ENCODE measurements around the gene KIF11. TPM values are rescaled to one million over a fixed set of nuclear protein-coding genes. Genes with fewer than 3 reads are reported as not detected.
A peak's percentile ranks its signal among the peaks of the same experiment; 100 is the strongest.

KIF11 gene
- total and polyA plus RNA-seq, 2 donors (not counting 3 experiments of a cell fraction or from before 2014, with no cell fraction given), result 7.3 to 42.6 TPM

GRCh38 chr10:92591550-92592022, 1.3 kb upstream of the KIF11 start:
- Histone ChIP-seq H3K9me3 (replicated peaks; ENCODE audit: control insufficient read depth, insufficient read depth, low read length) (no peaks in the 10 kb centered on the region), H3K79me2 (ENCODE audit: control insufficient read depth, insufficient read depth, low read length) (peaks cover 36% of the 10 kb centered on the region), H2AFZ (ENCODE audit: low read depth, low read length) (peak overlapping the region; percentile 62), H4K20me1 (replicated peaks; ENCODE audit: control insufficient read depth, extremely low read depth, insufficient read depth, low read length) (no peaks in the 10 kb centered on the region), H3K4me1 (ENCODE audit: control insufficient read depth, extremely low read depth, insufficient read depth, low read length) (peaks cover 33% of the 10 kb centered on the region), H3K36me3 (ENCODE audit: control insufficient read depth in 2 of 2, extremely low read depth in 1 of 2, insufficient read depth in 2 of 2, low read length in 2 of 2) (no peaks in the 10 kb centered on the region), H3K4me2 (ENCODE audit: insufficient read depth, low read length) (peak overlapping the region; percentile 82), H3K27ac (ENCODE audit: insufficient read depth, low read depth, low read length) (peak overlapping the region; percentile 83), H3K9ac (replicated peaks; ENCODE audit: extremely low read depth, insufficient read depth, low read length) (peak overlapping the region; percentile 76), H3K27me3 (ENCODE audit: control insufficient read depth in 2 of 2, insufficient read depth in 2 of 2, low read length in 2 of 2) (no peaks in the 10 kb centered on the region), H3K4me3 (replicated peaks in 1 of 3; ENCODE audit: insufficient read depth in 1 of 3, low read depth in 1 of 3, low read length in 3 of 3) (peak overlapping the region; percentile 10 to 93 (median 55)), H3K9me1 (replicated peaks; ENCODE audit: control insufficient read depth, extremely low read depth, insufficient read depth, low read length) (no peaks in the 10 kb centered on the region)
- FAIRE-seq (peak; percentile 88), DNase-seq (ENCODE audit: low read depth, low spot score) (peak; percentile 94)
- ChIA-PET POLR2A (no interaction called here), CTCF (interaction anchor here (1.0 to 2.5 kb wide), 18 partner anchors 10 to 289 kb away, joined by 3 to 14 read pairs (median 5); partner anchors contain the start of genes HHEX and IDE)
- dilution Hi-C loops (cut with MboI; ENCODE audit: extremely low pct_ligation_motif_present, low sequenced_read_pairs) (no loop called here), intact Hi-C loops (cut with micrococcal nuclease) (loop anchor here (1.0 to 5.0 kb wide), 6 partner anchors 17 to 286 kb away; partner anchors contain the start of gene IDE)
- TF ChIP-seq GATA2 (IDR thresholded peaks at IDR 0.05; ENCODE audit: insufficient read depth, insufficient read length, low read depth, low read length) (no peak), FOS (IDR thresholded peaks at IDR 0.05; ENCODE audit: borderline replicate concordance, insufficient read depth, low read length) (peak; percentile 52), CTCF (IDR thresholded peaks at IDR 0.05; ENCODE audit: extremely low read depth in 1 of 2, insufficient read depth in 1 of 2, low read depth in 1 of 2, low read length in 2 of 2) (no peak), EZH2 (IDR thresholded peaks at IDR 0.05; ENCODE audit: borderline replicate concordance, low read depth, low read length, severe bottlenecking) (no peak), POLR2AphosphoS5 (IDR thresholded peaks at IDR 0.05; ENCODE audit: insufficient read depth, low read depth, low read length) (peak; percentile 87), POLR2A (IDR thresholded peaks at IDR 0.05; ENCODE audit: low read depth, low read length) (peak; percentile 87), MYC (IDR thresholded peaks at IDR 0.05; ENCODE audit: low read depth, low read length) (no peak), MAX (IDR thresholded peaks at IDR 0.05; ENCODE audit: insufficient read depth, insufficient read length) (peak; percentile 17), JUN (IDR thresholded peaks at IDR 0.05; ENCODE audit: borderline replicate concordance, insufficient read depth, insufficient read length, low read depth) (no peak)
- BruUV-seq (replicated peaks), result no TSS peak

Measured in endothelial cell of umbilical vein (primary cell).